Vagina (tissue), 2 donors: ENCODE results near the gene ACTC1. TPM values are rescaled to one million over a fixed set of nuclear protein-coding genes. Genes with fewer than 3 reads are reported as not detected.

Experiments
- DNase-seq, 2 donors: peaks; one replicate each; pipeline ENCODE4 v3.0.0-alpha.2; 2017; ENCODE audit errors: extremely low spot score in 2 of 2
- H3K27ac ChIP-seq: fragments of 200-600 bp; sonication (generic); one replicate; pipeline ENCODE4 v1.5.1; 2019
- H3K27me3 ChIP-seq: fragments of 200-600 bp; sonication (generic); one replicate; pipeline ENCODE4 v1.5.1; 2019
- H3K36me3 ChIP-seq, 2 donors: fragments of 200-600 bp; sonication (generic); one replicate each; pipeline ENCODE4 v1.5.1; 2017 to 2019
- H3K4me1 ChIP-seq: fragments of 200-600 bp; sonication (generic); one replicate; pipeline ENCODE4 v1.5.1; 2019
- H3K4me3 ChIP-seq, 2 donors: fragments of 200-600 bp; sonication (generic); 1 replicate in 1 of 2; 2 replicates in 1 of 2; pipeline ENCODE4 v1.5.1; 2016 to 2019
- H3K9me3 ChIP-seq: fragments of 200-600 bp; sonication (generic); one replicate; pipeline ENCODE4 v1.5.1; 2019
- CTCF ChIP-seq, 3 experiments: fragments of 450-650 bp in 2 of 3; fragments of 200-600 bp in 1 of 3; sonication (generic) in 1 of 3; IDR thresholded peaks; one replicate each; pipeline ENCODE4 v1.5.1; 2017 to 2019; ENCODE audit warnings: antibody characterized with exemption in 3 of 3, mild to moderate bottlenecking in 2 of 3, moderate library complexity in 2 of 3
- POLR2A ChIP-seq, 2 donors: fragments of 450-650 bp; IDR thresholded peaks; one replicate each; pipeline ENCODE4 v1.6.1; 2017; ENCODE audit warnings: antibody characterized with exemption in 2 of 2, mild to moderate bottlenecking in 2 of 2, moderate library complexity in 2 of 2
- POLR2AphosphoS5 ChIP-seq, 2 donors: sonication (generic); formaldehyde crosslinking; IDR thresholded peaks; one replicate each; pipeline ENCODE4 v1.9.0; 2017; ENCODE audit warnings: antibody characterized with exemption in 2 of 2, mild to moderate bottlenecking in 2 of 2, low read depth in 1 of 2; ENCODE audit not compliant: insufficient read depth in 1 of 2
- intact Hi-C: fragments of 100-400 bp; cut with DNase I; formaldehyde crosslinking; loops from one replicate; pipeline ENCODE4 v1.15.1; 2023
- total RNA-seq: library from RNA; depleted of rRNA; stranded (reverse); fragments of >200 nt; gene quantifications from one replicate; pipeline ENCODE4 v1.2.3, GENCODE V29; 2016

The ACTC1 gene
- total RNA-seq, 1 donor from 2014 or later = 15.0 TPM

GRCh38 chr15:34793071-34793470, 2.3 kb downstream of the ACTC1 start:
- H3K27ac ChIP-seq = no peak overlapping the region
- H3K36me3 ChIP-seq = no peaks in the 10 kb centered on the region
- no peak for DNase-seq
- intact Hi-C loops = no loop called here
- no peak for TF ChIP-seq POLR2AphosphoS5 (IDR thresholded peaks at IDR 0.05; ENCODE audit: insufficient read depth in 1 of 2, low read depth in 1 of 2)
- H3K9me3 ChIP-seq = no peaks in the 10 kb centered on the region
- H3K4me1 ChIP-seq = no peaks in the 10 kb centered on the region
- no peaks in the 10 kb centered on the region for H3K27me3 ChIP-seq
- H3K4me3 ChIP-seq = no peak overlapping the region

- TF ChIP-seq POLR2AphosphoS5 (IDR thresholded peaks at IDR 0.05; ENCODE audit: insufficient read depth in 1 of 2, low read depth in 1 of 2) (no peak), POLR2A (IDR thresholded peaks at IDR 0.05) (no peak), CTCF (IDR thresholded peaks at IDR 0.05) (no peak)
- Histone ChIP-seq H3K27ac (no peak overlapping the region), H3K9me3 (no peaks in the 10 kb centered on the region), H3K27me3 (no peaks in the 10 kb centered on the region), H3K4me3 (no peak overlapping the region), H3K36me3 (no peaks in the 10 kb centered on the region), H3K4me1 (no peaks in the 10 kb centered on the region)
- DNase-seq = no peak
- intact Hi-C loops = no loop called here
Observed at GRCh38 chr15:34791701-34792100, 3.6 kb downstream of the ACTC1 start.

GRCh38 chr15:34790121-34790520, 5.2 kb downstream of the ACTC1 start:
- no peak overlapping the region for H3K4me3 ChIP-seq
- TF ChIP-seq CTCF (IDR thresholded peaks at IDR 0.05) (no peak), POLR2A (IDR thresholded peaks at IDR 0.05) (no peak), POLR2AphosphoS5 (IDR thresholded peaks at IDR 0.05; ENCODE audit: insufficient read depth in 1 of 2, low read depth in 1 of 2) (no peak)
- DNase-seq = no peak
- H3K27me3 ChIP-seq = no peaks in the 10 kb centered on the region
- no peaks in the 10 kb centered on the region for H3K9me3 ChIP-seq
- H3K27ac ChIP-seq = no peak overlapping the region
- no peaks in the 10 kb centered on the region for H3K36me3 ChIP-seq
- H3K4me1 ChIP-seq = no peaks in the 10 kb centered on the region
- intact Hi-C loops = no loop called here

- H3K4me1 ChIP-seq = no peaks in the 10 kb centered on the region
- no peak for TF ChIP-seq POLR2A (IDR thresholded peaks at IDR 0.05)
- TF ChIP-seq CTCF (IDR thresholded peaks at IDR 0.05) = no peak
- TF ChIP-seq POLR2AphosphoS5 (IDR thresholded peaks at IDR 0.05; ENCODE audit: insufficient read depth in 1 of 2, low read depth in 1 of 2) = no peak
- no peak overlapping the region for H3K27ac ChIP-seq
- no peak overlapping the region for H3K4me3 ChIP-seq
- H3K36me3 ChIP-seq = no peaks in the 10 kb centered on the region
- H3K9me3 ChIP-seq = no peaks in the 10 kb centered on the region
- H3K27me3 ChIP-seq = no peaks in the 10 kb centered on the region
- intact Hi-C loops = no loop called here
- DNase-seq = no peak
Observed at GRCh38 chr15:34789326-34789725, 6.0 kb downstream of the ACTC1 start.

- Histone ChIP-seq H3K4me3 (no peak overlapping the region), H3K36me3 (no peaks in the 10 kb centered on the region), H3K27me3 (no peaks in the 10 kb centered on the region), H3K27ac (no peak overlapping the region), H3K4me1 (no peaks in the 10 kb centered on the region), H3K9me3 (no peaks in the 10 kb centered on the region)
- DNase-seq = no peak
- TF ChIP-seq CTCF (IDR thresholded peaks at IDR 0.05) (no peak), POLR2A (IDR thresholded peaks at IDR 0.05) (no peak), POLR2AphosphoS5 (IDR thresholded peaks at IDR 0.05; ENCODE audit: insufficient read depth in 1 of 2, low read depth in 1 of 2) (no peak)
- intact Hi-C loops = no loop called here
Observed at GRCh38 chr15:34786206-34786605, 9.1 kb downstream of the ACTC1 start.

GRCh38 chr15:34783991-34784390, 11.4 kb downstream of the ACTC1 start:
- TF ChIP-seq POLR2AphosphoS5 (IDR thresholded peaks at IDR 0.05; ENCODE audit: insufficient read depth in 1 of 2, low read depth in 1 of 2) = no peak
- TF ChIP-seq POLR2A (IDR thresholded peaks at IDR 0.05) = no peak
- TF ChIP-seq CTCF (IDR thresholded peaks at IDR 0.05) = no peak
- no peak for DNase-seq
- no peak overlapping the region for H3K4me3 ChIP-seq
- H3K4me1 ChIP-seq = no peaks in the 10 kb centered on the region
- no peaks in the 10 kb centered on the region for H3K9me3 ChIP-seq
- H3K27ac ChIP-seq = no peak overlapping the region
- no peaks in the 10 kb centered on the region for H3K27me3 ChIP-seq
- no peaks in the 10 kb centered on the region for H3K36me3 ChIP-seq
- intact Hi-C loops = no loop called here
